ENCODE measurements around the gene DLGAP1.

Gene DLGAP1

GRCh38 chr18:3911413-3911812, 543.7 kb downstream of the DLGAP1 start:
- no peaks in the 10 kb centered on the region for H3K27me3 Mint-ChIP-seq
- H3K27ac Mint-ChIP-seq = no peak overlapping the region
- H3K36me3 Mint-ChIP-seq = no peaks in the 10 kb centered on the region
- H3K4me1 Mint-ChIP-seq (ENCODE audit: low read depth) = no peaks in the 10 kb centered on the region
- no peak overlapping the region for H3K4me3 Mint-ChIP-seq
- no peaks in the 10 kb centered on the region for H3K9me3 Mint-ChIP-seq (ENCODE audit: low read depth)

- Mint-ChIP-seq H3K4me3 (no peak overlapping the region), H3K27ac (no peak overlapping the region), H3K4me1 (ENCODE audit: low read depth) (no peaks in the 10 kb centered on the region), H3K9me3 (ENCODE audit: low read depth) (no peaks in the 10 kb centered on the region), H3K36me3 (no peaks in the 10 kb centered on the region), H3K27me3 (no peaks in the 10 kb centered on the region)
These were observed 544.6 kb downstream of the DLGAP1 start for GRCh38 chr18:3910512-3910911.

GRCh38 chr18:3907955-3908354, 547.2 kb downstream of the DLGAP1 start:
- Mint-ChIP-seq H3K27me3 (no peaks in the 10 kb centered on the region), H3K36me3 (no peaks in the 10 kb centered on the region), H3K4me1 (ENCODE audit: low read depth) (no peaks in the 10 kb centered on the region), H3K9me3 (ENCODE audit: low read depth) (no peaks in the 10 kb centered on the region), H3K4me3 (no peak overlapping the region), H3K27ac (no peak overlapping the region)

- Mint-ChIP-seq H3K36me3 (no peaks in the 10 kb centered on the region), H3K4me1 (ENCODE audit: low read depth) (no peaks in the 10 kb centered on the region), H3K27ac (no peak overlapping the region), H3K27me3 (peaks cover 6% of the 10 kb centered on the region), H3K9me3 (ENCODE audit: low read depth) (no peaks in the 10 kb centered on the region), H3K4me3 (no peak overlapping the region)
These were observed 548.9 kb downstream of the DLGAP1 start for GRCh38 chr18:3906116-3906750.

- Mint-ChIP-seq H3K36me3 (no peaks in the 10 kb centered on the region), H3K4me3 (no peak overlapping the region), H3K9me3 (ENCODE audit: low read depth) (no peaks in the 10 kb centered on the region), H3K27me3 (peaks cover 9% of the 10 kb centered on the region), H3K27ac (no peak overlapping the region), H3K4me1 (ENCODE audit: low read depth) (no peaks in the 10 kb centered on the region)
These were observed 551.8 kb downstream of the DLGAP1 start for GRCh38 chr18:3903337-3903736.

GRCh38 chr18:3902676-3903075, 552.4 kb downstream of the DLGAP1 start:
- Mint-ChIP-seq H3K4me1 (ENCODE audit: low read depth) (no peaks in the 10 kb centered on the region), H3K36me3 (no peaks in the 10 kb centered on the region)

GRCh38 chr18:3901811-3902210, 553.3 kb downstream of the DLGAP1 start:
- Mint-ChIP-seq H3K27me3 (peaks cover 9% of the 10 kb centered on the region), H3K36me3 (no peaks in the 10 kb centered on the region), H3K9me3 (ENCODE audit: low read depth) (no peaks in the 10 kb centered on the region), H3K4me3 (no peak overlapping the region), H3K27ac (no peak overlapping the region), H3K4me1 (ENCODE audit: low read depth) (no peaks in the 10 kb centered on the region)

More at GRCh38 chr18:3902676-3903075, 552.4 kb downstream of the DLGAP1 start:
- H3K9me3 Mint-ChIP-seq (ENCODE audit: low read depth) = no peaks in the 10 kb centered on the region
- H3K27me3 Mint-ChIP-seq = peaks cover 9% of the 10 kb centered on the region
- no peak overlapping the region for H3K4me3 Mint-ChIP-seq
- no peak overlapping the region for H3K27ac Mint-ChIP-seq

- Mint-ChIP-seq H3K9me3 (ENCODE audit: low read depth) (no peaks in the 10 kb centered on the region), H3K27ac (no peak overlapping the region), H3K4me3 (no peak overlapping the region), H3K36me3 (no peaks in the 10 kb centered on the region), H3K4me1 (ENCODE audit: low read depth) (no peaks in the 10 kb centered on the region), H3K27me3 (peaks cover 9% of the 10 kb centered on the region)
These were observed 554.1 kb downstream of the DLGAP1 start for GRCh38 chr18:3901042-3901441.

- peaks cover 9% of the 10 kb centered on the region for H3K27me3 Mint-ChIP-seq
- no peaks in the 10 kb centered on the region for H3K36me3 Mint-ChIP-seq
- no peak overlapping the region for H3K4me3 Mint-ChIP-seq
- H3K27ac Mint-ChIP-seq = no peak overlapping the region
- no peaks in the 10 kb centered on the region for H3K4me1 Mint-ChIP-seq (ENCODE audit: low read depth)
- no peaks in the 10 kb centered on the region for H3K9me3 Mint-ChIP-seq (ENCODE audit: low read depth)
These were observed 554.8 kb downstream of the DLGAP1 start for GRCh38 chr18:3900327-3900726.

GRCh38 chr18:3898861-3899613, 556.1 kb downstream of the DLGAP1 start:
- no peaks in the 10 kb centered on the region for H3K4me1 Mint-ChIP-seq (ENCODE audit: low read depth)
- H3K36me3 Mint-ChIP-seq = no peaks in the 10 kb centered on the region
- peaks cover 9% of the 10 kb centered on the region for H3K27me3 Mint-ChIP-seq
- no peak overlapping the region for H3K4me3 Mint-ChIP-seq
- H3K27ac Mint-ChIP-seq = no peak overlapping the region
- no peaks in the 10 kb centered on the region for H3K9me3 Mint-ChIP-seq (ENCODE audit: low read depth)

GRCh38 chr18:3892152-3892551, 563.0 kb downstream of the DLGAP1 start:
- no peak overlapping the region for H3K4me3 Mint-ChIP-seq
- no peaks in the 10 kb centered on the region for H3K36me3 Mint-ChIP-seq
- no peak overlapping the region for H3K27ac Mint-ChIP-seq
- no peaks in the 10 kb centered on the region for H3K9me3 Mint-ChIP-seq (ENCODE audit: low read depth)
- H3K4me1 Mint-ChIP-seq (ENCODE audit: low read depth) = no peaks in the 10 kb centered on the region
- peaks cover 1% of the 10 kb centered on the region for H3K27me3 Mint-ChIP-seq

GRCh38 chr18:3891245-3891644, 563.9 kb downstream of the DLGAP1 start:
- no peaks in the 10 kb centered on the region for H3K36me3 Mint-ChIP-seq
- no peak overlapping the region for H3K27ac Mint-ChIP-seq
- H3K9me3 Mint-ChIP-seq (ENCODE audit: low read depth) = no peaks in the 10 kb centered on the region
- peaks cover 4% of the 10 kb centered on the region for H3K27me3 Mint-ChIP-seq
- H3K4me1 Mint-ChIP-seq (ENCODE audit: low read depth) = no peaks in the 10 kb centered on the region
- no peak overlapping the region for H3K4me3 Mint-ChIP-seq

GRCh38 chr18:3889803-3890202, 565.3 kb downstream of the DLGAP1 start:
- Mint-ChIP-seq H3K9me3 (ENCODE audit: low read depth) (no peaks in the 10 kb centered on the region), H3K4me3 (no peak overlapping the region), H3K36me3 (no peaks in the 10 kb centered on the region), H3K27me3 (peaks cover 5% of the 10 kb centered on the region), H3K4me1 (ENCODE audit: low read depth) (no peaks in the 10 kb centered on the region), H3K27ac (no peak overlapping the region)

- H3K4me1 Mint-ChIP-seq (ENCODE audit: low read depth) = no peaks in the 10 kb centered on the region
These were observed 566.0 kb downstream of the DLGAP1 start for GRCh38 chr18:3889121-3889520.

GRCh38 chr18:3886575-3887322, 568.4 kb downstream of the DLGAP1 start:
- Mint-ChIP-seq H3K27ac (no peak overlapping the region), H3K4me3 (no peak overlapping the region), H3K27me3 (peaks cover 5% of the 10 kb centered on the region), H3K36me3 (no peaks in the 10 kb centered on the region), H3K9me3 (ENCODE audit: low read depth) (no peaks in the 10 kb centered on the region), H3K4me1 (ENCODE audit: low read depth) (no peaks in the 10 kb centered on the region)

More at GRCh38 chr18:3889121-3889520, 566.0 kb downstream of the DLGAP1 start:
- Mint-ChIP-seq H3K36me3 (no peaks in the 10 kb centered on the region), H3K27me3 (peaks cover 5% of the 10 kb centered on the region), H3K27ac (no peak overlapping the region), H3K4me3 (no peak overlapping the region), H3K9me3 (ENCODE audit: low read depth) (no peaks in the 10 kb centered on the region)
